GM20431 (cell line): ENCODE results near the gene RYR3.

Source experiments
- in situ Hi-C: fragments of 300-500 bp; cut with MseI, MboI; formaldehyde crosslinking; loops from one replicate; pipeline ENCODE4 v1.15.0; 2020; ENCODE audit warnings: low sequenced_read_pairs; ENCODE audit not compliant: unreplicated experiment

Gene RYR3

DNA sequence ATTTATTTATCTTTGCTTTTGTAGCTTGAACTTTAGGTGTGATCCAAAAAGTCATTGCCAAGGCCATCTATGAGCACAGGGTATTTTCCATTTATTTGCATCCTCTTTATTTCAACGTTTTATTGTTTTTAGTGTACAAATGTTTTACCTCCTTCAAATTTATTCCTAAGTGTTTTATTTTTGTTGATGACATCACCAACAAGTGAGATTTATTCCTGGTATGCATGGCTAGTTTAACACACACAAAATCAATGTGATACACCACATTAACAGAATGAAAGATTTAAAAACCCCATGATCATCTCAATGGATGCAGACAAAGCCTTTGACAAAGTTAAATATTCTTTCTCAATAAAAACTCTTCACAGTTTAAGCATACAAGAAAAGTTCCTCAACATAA is 591.3 kb downstream of the RYR3 start:
- in situ Hi-C loops, result no loop called here

DNA sequence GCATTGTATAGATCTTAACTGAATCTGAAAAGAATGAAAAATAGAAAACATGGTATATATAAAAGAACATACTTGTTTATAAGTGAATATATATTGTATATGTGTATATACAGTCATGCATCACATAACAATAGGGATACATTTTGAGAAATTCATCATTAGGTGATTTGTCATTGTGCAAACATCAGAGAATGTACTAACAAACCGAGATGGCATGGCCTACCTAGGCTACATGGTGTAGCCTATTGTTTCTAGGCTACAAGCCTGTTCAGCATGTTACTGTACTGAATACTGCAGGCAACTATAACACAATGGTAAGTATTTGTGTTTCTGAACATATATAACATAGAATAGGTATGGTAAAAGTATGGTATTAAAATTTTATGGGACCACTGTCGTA is 592.9 kb downstream of the RYR3 start:
- in situ Hi-C loops, result no loop called here

DNA sequence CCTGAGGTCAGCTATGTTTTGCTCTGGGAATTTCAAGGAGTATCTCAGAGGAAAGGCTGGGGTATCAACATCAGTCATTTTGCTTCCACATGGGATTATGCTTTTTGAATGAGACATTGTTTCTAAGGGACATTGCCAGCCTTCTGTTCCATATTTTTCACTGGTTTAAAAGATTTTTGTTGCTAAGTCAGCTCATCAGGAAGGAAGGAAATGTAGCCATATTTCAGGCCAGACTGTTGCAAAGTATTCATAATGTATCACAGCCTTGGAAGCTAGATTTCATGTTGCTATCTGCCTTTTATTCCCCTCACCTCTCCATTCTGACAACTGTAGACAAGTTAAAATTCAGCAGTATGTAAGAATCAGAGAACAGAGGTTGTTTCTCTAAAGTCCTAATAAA is 596.6 kb downstream of the RYR3 start:
- in situ Hi-C loops, result no loop called here

DNA sequence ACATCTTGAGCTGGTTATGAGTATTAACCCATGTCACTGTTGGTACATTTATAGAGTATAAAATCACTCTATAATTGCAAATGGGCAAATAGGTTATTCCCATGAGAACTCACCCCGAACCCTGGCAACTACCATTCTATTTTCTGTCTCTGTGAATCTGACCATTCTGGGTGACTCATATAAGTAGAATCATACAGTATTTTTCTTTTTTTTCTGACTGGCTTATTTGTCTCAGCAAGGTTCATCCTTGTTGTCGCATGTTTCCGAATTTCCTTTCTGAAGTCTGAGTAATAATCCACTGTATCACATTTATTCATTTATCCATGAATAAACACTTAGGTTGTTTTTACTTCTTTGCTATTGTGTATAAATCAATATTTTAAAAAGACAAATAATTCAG is 597.6 kb downstream of the RYR3 start:
- in situ Hi-C loops, result no loop called here

DNA sequence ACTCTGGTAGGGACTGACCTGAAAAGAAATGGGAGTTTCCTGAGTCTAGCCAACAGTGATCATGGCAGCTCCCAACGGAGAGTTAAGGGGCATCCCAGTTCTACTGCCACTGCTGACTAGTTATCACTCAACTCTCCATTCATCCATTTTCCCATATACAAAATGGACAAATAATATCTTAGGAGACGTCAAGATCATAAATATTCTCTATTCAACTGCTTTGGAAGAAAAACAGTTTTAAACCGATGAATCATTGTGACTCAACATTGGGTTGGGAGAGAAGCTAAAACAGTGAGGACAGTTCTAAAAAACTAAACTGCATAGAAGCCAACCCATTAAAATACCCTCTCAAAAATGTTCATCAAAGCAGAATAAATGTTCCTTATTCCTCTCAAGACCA is 600.0 kb downstream of the RYR3 start:
- in situ Hi-C loops, result no loop called here

DNA sequence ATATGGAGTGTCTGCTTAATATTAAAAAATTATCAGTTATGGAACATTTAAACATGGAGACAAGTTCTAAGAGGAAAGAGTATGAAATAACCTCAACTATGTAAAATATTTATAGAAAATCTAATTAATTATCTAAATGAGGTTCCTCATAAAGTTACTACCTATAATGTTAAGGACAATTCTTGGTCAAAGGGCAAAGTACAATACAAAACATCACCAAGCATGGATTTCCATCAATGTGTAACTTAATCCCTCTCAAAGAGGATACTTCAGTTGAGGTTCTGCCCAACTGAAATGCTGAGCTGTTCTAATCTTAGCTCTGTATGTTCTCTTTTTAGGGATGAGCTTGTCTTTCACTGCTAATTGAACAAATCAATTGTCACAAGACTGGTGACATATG is 601.6 kb downstream of the RYR3 start:
- in situ Hi-C loops, result no loop called here

DNA sequence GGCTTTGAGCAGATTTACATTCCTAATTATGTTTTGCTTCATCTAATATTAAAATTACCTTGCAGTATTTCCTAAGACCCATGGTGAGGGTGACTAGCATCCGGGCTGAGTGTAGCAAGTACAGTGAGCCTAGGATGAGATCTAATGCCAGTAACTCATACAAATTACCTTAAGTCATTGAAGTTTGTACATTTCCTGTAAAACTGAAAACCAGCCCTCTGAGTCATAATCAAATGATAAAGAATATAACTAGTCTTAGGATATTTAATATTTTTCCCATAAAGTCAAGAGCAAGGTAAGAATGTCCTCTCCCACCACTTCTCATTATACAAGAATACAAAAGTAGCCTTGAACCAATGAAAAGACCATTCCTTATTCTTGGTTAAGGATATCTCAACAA is 602.7 kb downstream of the RYR3 start:
- in situ Hi-C loops, result no loop called here
